Prostate gland (tissue), 2 donors: ENCODE measurements around the gene GABPA.

Experiments
- CTCF ChIP-seq, 4 experiments: fragments of 200-600 bp in 2 of 4; fragments of 450-650 bp in 2 of 4; sonication (generic) in 2 of 4; IDR thresholded peaks; 1 replicate in 3 of 4; 2 replicates in 1 of 4; pipeline ENCODE4 v1.5.1; 2016 to 2019; ENCODE audit warnings: antibody characterized with exemption in 4 of 4, mild to moderate bottlenecking in 2 of 4, moderate library complexity in 2 of 4
- POLR2AphosphoS5 ChIP-seq: sonication (generic); formaldehyde crosslinking; IDR thresholded peaks from one replicate; pipeline ENCODE4 v1.6.1; 2017; ENCODE audit warnings: antibody characterized with exemption

- TF ChIP-seq POLR2AphosphoS5 (no peak), CTCF (IDR thresholded peaks at IDR 0.05) (no peak)
Measured at GRCh38 chr21:25735646-25736597, 1.1 kb downstream of the GABPA start.
